ENCODE results near the gene F7. TPM values are rescaled to one million over a fixed set of nuclear protein-coding genes. Genes with fewer than 3 reads are reported as not detected.

The F7 gene
- total RNA-seq, 1 donor from 2014 or later, result 7.3 TPM

DNA sequence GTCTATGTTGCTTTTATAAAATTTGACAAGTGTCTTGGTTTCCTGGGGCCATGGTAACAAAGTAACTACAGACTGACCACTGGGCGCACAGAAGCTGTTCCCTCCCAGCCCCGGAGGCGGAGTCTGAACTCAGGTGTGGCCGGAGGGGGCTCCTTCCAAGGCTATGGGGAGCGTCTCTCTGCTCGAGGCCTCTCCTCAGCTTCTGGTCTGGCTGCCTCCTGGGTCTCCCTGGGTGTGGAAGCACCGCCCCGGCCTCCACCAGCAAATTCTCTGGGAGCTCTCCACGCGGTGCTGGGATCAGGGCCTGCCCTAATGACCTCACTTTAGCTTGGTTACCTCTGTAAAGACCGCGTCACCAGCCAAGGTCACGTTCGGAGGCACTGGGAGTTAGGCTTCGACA lies 45.7 kb upstream of the F7 start:
- TF ChIP-seq, protein P1, sequence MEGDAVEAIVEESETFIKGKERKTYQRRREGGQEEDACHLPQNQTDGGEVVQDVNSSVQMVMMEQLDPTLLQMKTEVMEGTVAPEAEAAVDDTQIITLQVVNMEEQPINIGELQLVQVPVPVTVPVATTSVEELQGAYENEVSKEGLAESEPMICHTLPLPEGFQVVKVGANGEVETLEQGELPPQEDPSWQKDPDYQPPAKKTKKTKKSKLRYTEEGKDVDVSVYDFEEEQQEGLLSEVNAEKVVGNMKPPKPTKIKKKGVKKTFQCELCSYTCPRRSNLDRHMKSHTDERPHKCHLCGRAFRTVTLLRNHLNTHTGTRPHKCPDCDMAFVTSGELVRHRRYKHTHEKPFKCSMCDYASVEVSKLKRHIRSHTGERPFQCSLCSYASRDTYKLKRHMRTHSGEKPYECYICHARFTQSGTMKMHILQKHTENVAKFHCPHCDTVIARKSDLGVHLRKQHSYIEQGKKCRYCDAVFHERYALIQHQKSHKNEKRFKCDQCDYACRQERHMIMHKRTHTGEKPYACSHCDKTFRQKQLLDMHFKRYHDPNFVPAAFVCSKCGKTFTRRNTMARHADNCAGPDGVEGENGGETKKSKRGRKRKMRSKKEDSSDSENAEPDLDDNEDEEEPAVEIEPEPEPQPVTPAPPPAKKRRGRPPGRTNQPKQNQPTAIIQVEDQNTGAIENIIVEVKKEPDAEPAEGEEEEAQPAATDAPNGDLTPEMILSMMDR (IDR thresholded peaks at IDR 0.05; ENCODE audit: unreplicated experiment), result no peak
- H3K36me3 Mint-ChIP-seq (ENCODE audit: insufficient read depth), result peaks cover 7% of the 10 kb centered on the region
- no peak overlapping the region for H3K4me3 Mint-ChIP-seq (ENCODE audit: low read depth)
- no peak overlapping the region for H3K27ac Mint-ChIP-seq
- H3K4me1 Mint-ChIP-seq (ENCODE audit: low read depth), result no peaks in the 10 kb centered on the region
- H3K27me3 Mint-ChIP-seq, result no peaks in the 10 kb centered on the region
- H3K9me3 Mint-ChIP-seq (ENCODE audit: low read depth), result no peaks in the 10 kb centered on the region
- no peak for DNase-seq (ENCODE audit: low spot score, unreplicated experiment)

GRCh38 chr13:113060557-113061270 lies 44.9 kb upstream of the F7 start:
- Mint-ChIP-seq H3K27me3 (no peaks in the 10 kb centered on the region), H3K4me1 (ENCODE audit: low read depth) (no peaks in the 10 kb centered on the region), H3K27ac (no peak overlapping the region), H3K4me3 (ENCODE audit: low read depth) (no peak overlapping the region), H3K36me3 (ENCODE audit: insufficient read depth) (peaks cover 9% of the 10 kb centered on the region), H3K9me3 (ENCODE audit: low read depth) (no peaks in the 10 kb centered on the region)
- DNase-seq (ENCODE audit: low spot score, unreplicated experiment), result no peak
- TF ChIP-seq, protein P1 (IDR thresholded peaks at IDR 0.05; ENCODE audit: unreplicated experiment), result no peak

GRCh38 chr13:113061271-113061625 lies 44.3 kb upstream of the F7 start:
- no peak for DNase-seq (ENCODE audit: low spot score, unreplicated experiment)
- Mint-ChIP-seq H3K4me3 (ENCODE audit: low read depth) (no peak overlapping the region), H3K27me3 (no peaks in the 10 kb centered on the region), H3K36me3 (ENCODE audit: insufficient read depth) (peaks cover 9% of the 10 kb centered on the region), H3K27ac (no peak overlapping the region), H3K9me3 (ENCODE audit: low read depth) (no peaks in the 10 kb centered on the region), H3K4me1 (ENCODE audit: low read depth) (no peaks in the 10 kb centered on the region)
- TF ChIP-seq, protein P1 (IDR thresholded peaks at IDR 0.05; ENCODE audit: unreplicated experiment), result no peak

DNA sequence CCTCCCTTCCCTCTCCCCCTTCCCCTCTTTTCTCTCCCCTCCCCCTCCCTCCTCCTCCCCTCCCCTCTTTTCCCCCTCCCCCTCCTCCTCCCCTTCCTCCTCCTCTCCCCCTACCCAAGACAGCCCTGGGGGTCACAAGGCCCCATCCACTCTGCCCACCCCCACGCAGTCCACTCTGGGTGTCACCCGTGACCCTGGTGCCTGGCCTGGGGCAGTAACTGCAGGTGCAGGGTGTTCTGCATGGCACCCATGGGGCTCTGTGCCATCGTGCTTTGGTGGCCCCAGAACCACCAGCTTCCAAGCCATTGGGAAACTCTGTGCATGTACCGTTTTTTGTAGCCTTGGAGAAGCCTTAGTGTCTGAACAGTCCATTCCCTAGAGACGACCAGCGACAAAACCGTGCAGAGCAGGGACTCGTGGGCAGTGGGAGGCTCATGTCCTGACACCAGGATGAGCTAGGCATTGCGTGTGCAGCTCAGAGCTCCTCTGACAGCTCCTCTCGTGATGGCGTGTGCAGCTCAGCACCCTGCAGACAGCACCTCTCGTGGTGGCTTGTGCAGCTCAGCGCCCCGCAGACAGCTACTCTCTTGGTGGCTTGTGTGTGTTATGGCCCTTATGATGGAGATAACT lies 43.7 kb upstream of the F7 start:
- Mint-ChIP-seq H3K27ac (no peak overlapping the region), H3K27me3 (no peaks in the 10 kb centered on the region), H3K36me3 (ENCODE audit: insufficient read depth) (peaks cover 9% of the 10 kb centered on the region), H3K4me3 (ENCODE audit: low read depth) (no peak overlapping the region), H3K9me3 (ENCODE audit: low read depth) (no peaks in the 10 kb centered on the region), H3K4me1 (ENCODE audit: low read depth) (no peaks in the 10 kb centered on the region)
- DNase-seq (ENCODE audit: low spot score, unreplicated experiment), result no peak
- TF ChIP-seq, protein P1 (IDR thresholded peaks at IDR 0.05; ENCODE audit: unreplicated experiment), result no peak

- TF ChIP-seq, protein P1 (IDR thresholded peaks at IDR 0.05; ENCODE audit: unreplicated experiment), result no peak
- no peak for DNase-seq (ENCODE audit: low spot score, unreplicated experiment)
- H3K4me3 Mint-ChIP-seq (ENCODE audit: low read depth), result no peak overlapping the region
- no peaks in the 10 kb centered on the region for H3K27me3 Mint-ChIP-seq
- no peak overlapping the region for H3K27ac Mint-ChIP-seq
- no peaks in the 10 kb centered on the region for H3K4me1 Mint-ChIP-seq (ENCODE audit: low read depth)
- H3K9me3 Mint-ChIP-seq (ENCODE audit: low read depth), result no peaks in the 10 kb centered on the region
- H3K36me3 Mint-ChIP-seq (ENCODE audit: insufficient read depth), result peaks cover 9% of the 10 kb centered on the region
These were observed 42.9 kb upstream of the F7 start for GRCh38 chr13:113062691-113063090.

Measured in progenitor cell of endocrine pancreas (in vitro differentiated cells).